ENCODE measurements around the gene NXNL2.

Gene NXNL2

DNA sequence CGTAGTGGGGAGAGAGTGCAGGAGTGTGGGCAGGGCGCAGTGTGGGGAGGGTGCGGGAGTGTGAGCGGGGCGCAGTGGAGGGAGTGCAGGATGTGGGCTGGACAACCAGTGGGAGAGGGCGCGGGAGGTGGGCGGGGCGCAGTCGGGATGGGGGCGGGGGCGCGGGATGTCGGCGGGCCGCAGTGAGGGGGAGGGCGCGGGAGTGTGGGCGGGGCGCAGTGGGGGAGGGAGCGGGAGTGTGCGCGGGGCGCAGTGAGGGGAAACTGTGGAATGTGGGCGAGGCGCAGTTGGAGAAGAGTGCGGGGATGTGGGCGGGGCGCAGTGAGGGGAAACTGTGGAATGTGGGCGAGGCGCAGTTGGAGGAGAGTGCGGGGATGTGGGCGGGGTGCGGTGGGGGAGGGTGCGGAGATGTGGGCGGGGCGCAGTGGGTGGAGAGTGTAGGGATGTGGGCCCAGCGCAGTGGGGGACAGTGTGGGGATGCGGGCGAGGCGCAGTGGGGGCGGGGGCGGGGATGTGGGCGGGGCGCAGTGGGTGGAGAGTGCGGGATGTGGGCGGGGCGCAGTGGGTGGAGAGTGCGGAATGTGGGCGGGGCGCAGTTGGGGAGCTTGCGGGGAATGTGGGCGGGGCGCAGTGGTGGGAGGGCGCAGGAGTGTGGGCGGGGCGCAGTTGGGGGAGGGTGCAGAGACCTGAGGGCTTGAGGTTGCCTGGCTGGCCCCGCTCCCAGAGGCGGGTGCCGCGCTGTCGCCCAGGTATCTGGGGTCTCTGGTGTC lies at the start of gene NXNL2:
NXNL2 (plus strand) TSS at position 723 of the 770 bp plus-strand sequence. CDS start 257 bp downstream, outside the sequence.
- peak; percentile 64 for DNase-seq (ENCODE audit: low read depth)

DNA sequence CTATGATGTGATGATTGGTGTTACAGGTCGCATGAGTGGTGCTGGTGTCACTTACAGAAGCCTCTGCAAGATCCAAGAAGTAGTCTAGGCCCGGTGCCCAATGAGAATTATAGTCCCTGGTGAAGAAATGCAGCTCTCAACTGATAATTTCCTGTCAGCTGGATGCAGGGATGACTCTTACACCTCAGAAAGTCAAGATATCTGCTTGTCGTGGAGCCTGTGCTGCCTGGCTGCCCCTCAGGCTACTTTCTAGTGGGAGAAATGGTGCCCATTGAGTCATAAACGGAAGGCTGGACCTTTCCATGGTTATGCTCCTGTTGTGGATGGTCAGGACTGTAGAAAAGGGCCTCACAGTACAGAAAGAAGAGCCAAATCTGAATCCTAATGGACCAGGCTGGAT lies 46.8 kb upstream of the NXNL2 start:
- no peak for DNase-seq (ENCODE audit: low read depth)

DNA sequence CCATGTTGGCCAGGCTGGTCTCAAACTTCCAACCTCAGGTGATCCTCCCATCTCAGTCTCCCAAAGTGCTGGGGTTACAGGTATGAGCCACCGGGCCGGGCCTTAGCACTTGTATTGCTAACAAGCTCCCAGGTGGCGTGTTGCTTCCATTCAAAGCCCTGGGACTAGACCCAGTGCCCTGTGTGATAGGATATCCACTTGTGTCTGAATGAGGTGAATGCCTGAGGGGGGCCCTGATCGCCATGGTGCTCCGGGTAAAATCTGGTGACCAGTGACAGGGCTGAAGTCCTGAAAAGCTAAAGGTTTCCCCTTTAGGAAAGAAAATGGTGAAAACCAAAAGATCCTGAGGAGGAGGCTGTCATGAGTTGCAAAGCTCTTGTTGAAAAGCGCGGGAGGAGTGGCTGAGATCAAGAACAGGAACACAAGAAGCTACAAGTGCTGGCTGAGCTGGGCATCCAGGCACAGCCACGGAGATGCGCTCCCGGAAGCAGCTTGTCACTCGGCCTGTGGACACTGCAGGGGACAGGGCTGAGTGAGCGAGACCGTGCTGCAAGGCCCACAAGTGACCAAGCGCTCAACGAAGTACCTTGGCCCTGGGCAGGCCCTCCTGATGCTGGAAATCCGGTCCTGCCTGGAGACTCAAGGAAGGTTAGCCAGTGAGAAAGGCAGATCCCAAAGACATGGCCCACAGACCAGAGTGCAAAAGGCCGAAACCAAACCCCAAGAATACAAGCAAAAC lies 39.8 kb upstream of the NXNL2 start:
- DNase-seq (ENCODE audit: low read depth), result no peak

DNA sequence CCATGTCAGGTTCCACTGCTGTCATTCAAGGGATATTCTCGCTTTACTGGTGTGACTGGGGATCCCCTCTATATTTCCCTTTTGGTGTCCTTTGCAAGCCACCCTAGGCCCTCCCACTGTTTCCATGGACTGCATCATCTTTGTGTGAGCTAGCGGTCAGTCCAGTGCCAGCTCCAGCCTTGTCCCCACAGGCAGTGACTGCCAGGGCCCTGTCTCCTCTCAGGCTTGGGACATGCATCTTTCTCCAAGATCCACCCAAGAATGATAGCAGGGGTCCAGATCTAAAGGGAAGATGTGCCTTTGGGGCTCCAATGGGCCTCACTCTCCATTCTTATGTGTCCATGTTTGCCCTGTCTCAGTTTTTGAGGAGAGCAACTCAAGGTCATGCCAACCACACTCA lies 37.8 kb upstream of the NXNL2 start:
- DNase-seq (ENCODE audit: low read depth), result no peak

DNA sequence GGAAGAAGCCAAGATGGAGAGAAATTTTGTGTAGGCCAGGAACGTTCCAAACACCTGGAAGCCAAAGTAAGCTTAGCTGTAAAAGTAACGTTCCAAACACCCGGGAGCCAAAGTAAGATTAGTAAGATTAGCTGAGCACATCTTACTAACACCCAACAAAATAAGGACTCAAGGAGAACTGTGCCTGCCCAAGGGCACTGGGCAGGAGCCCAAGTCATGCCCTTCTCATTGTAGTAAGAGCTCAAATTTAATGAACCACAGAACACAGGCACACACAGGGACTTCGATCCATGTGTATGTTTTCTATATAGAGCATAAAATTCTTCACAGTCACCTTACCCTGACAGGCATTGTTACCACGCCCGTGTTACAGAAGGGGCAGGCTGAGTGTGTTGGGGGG lies 36.1 kb upstream of the NXNL2 start:
- DNase-seq (ENCODE audit: low read depth), result no peak

DNA sequence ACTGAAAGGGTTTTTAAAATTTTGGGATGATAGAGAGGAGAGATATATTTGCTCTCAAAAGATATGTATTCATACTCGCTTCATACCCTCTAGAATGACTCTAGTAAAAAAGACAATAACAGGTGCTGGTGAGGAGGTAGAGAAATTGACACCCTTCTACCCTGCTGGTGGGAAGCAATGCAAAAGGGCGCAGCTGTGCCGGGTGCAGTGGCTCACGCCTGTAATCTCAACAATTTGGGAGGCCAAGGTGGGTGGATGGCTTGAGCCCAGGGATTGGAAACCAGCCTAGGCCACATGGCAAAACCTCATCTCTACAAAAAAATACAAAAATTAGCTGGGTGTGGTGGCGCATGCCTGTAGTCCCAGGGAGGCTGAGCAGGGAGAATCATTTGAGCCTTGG lies 33.9 kb upstream of the NXNL2 start:
- DNase-seq (ENCODE audit: low read depth), result no peak

DNA sequence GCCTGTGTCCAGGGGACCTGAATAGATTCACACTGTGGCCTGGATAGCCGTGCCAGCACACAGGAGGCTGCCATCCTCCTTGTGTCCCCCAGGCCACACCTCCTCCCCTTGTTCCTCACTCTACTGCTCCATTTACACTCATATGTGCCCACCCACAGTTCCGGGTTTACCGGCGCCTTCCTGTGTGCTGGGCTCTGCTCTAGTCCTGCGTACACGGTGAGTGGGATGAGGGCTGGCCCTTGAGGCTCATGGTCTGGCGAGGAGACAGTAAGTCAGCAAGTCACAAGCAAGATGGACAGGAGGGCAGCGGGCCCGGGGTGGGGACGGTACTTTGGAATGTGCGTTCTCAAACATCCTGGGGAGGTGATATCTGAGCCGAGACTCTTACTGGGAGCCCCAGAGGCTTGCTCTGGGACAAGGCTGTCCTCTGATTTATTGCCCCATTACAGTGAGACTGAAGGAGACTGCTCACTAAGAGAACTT lies 32.4 kb upstream of the NXNL2 start:
- DNase-seq (ENCODE audit: low read depth), result no peak

DNA sequence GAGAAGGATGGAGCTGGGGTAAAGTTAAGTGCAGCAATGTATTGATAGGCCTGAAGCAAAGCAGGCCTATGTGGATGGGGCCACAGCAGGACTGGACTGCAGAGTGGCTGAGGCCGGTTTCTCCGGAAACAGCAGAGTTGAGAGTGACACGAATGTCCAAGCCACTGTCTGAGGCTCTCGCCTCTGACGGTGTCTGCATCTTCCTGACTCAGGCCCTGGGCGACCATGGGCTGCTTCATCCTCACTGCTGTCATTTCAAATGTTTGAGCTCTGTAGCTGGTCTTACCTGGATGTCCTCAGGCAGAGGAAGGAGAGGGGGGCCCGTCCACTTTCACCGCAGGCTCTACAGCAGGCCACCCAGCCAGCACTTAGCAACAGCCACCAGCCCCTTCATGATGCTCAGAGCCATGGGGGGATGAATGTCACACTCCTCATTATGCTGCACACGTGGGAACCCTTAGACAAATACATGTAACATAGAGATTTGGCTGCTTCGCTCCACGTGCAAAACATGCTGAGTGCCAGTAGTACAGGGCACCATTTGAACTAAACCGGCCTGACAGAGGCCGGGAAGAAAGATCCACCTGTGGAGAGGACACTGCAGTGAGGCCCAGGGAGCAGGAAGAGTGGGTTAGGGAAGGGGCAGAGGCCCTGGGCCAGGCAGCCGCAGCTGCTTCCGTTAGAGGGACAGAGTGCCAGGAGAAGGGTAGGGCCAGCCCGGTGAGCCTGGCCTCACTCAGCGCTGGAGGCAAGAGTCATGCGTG lies 31.7 kb upstream of the NXNL2 start:
- no peak for DNase-seq (ENCODE audit: low read depth)

DNA sequence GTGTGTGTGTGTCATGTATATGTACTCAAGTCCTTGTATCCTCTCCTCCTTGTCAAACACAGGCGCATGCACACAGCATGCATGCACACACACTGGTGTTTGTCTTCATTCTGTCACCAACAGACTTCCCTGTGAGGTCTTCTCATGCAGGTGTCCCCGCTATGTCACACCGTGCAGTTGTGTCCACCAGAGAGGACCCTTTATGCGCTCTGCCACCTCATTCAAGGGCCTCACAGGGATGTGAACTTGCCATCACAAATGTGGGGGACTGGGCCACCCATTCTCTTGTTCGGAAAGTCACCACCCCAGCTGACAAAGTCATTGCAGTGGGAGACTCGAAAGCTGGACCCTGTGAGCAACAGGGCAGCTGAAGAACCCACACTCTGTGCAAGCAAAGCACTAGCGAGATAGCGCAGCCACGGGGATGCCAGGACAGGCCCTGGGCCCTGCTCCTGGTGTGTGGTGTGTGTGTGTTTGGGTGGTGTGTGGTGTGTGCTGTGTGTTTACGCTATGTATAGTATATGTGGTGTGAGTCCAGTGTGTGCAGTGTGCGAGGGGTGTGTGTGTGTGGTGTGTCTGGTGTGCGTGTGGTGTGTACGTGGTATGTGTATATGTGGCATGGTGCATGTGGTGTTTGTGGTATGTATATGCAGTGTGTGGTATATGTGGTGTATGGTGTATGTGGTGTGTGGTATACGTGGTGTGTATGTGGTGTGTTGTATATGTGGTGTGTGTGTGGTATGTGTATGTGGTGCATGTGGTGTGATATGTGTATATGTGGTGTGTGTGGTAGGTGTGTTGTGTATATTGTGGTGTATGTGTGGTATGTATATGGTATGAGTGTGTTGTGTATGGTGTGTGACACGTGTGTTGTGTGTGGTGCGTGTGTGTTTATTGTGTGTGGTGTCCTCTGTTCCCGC lies 30.9 kb upstream of the NXNL2 start:
- no peak for DNase-seq (ENCODE audit: low read depth)

DNA sequence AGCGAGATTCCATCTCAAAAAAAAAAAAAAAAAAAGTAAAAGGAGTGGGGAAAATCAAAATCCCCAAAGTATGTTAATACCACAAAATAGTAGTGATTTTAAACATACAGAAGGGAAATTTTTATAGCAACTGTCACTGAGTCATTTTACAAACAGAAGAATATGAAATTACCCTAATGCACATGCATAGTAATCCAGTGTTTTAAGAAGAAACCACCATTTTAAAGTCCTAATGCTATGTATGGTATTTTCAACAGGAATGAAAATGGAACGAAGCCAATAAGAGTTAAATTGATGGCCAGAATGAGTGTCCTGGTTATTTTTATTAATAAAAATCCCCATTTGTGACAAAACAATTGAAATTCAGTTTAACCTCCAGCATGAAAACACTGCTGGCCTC lies 26.7 kb upstream of the NXNL2 start:
- DNase-seq (ENCODE audit: low read depth), result no peak

DNA sequence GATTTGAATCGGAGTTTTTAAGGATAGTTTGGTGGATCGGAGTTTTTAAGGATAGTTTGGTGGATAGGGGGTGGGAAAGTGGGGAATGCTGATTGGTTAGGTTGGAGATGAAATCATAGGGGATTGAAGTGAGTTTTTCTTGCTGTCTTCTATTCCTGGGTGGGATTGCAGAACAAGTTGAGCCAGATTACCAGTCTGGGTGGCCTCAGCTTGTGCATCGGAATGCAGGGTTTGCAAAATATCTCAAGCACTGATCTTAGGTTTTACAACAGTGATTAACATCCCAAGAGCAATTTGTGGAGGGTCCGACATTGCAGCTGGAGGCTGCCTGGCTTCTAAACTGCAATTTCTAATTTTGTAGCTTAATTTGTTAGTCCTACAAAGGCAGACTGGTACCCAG lies 23.1 kb upstream of the NXNL2 start:
- DNase-seq (ENCODE audit: low read depth), result no peak

DNA sequence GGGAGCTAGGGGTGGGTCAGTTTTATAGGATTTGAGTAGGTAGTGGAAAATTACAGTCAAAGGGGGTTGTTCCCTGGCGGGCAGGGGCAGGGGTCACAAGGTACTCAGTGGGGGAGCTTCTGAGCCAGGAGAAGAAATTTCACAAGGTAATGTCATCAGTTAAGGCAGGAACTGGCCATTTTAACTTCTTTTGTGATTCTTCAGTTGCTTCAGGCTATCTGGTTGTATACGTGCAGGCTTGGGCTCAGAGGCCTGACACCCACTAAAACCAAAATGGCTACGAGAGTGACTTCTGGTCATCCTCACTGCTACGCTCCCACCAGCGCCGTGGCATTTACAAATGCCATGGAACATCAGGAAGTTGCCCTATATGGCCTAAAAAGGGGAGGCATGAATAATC lies 20.7 kb upstream of the NXNL2 start:
- no peak for DNase-seq (ENCODE audit: low read depth)

DNA sequence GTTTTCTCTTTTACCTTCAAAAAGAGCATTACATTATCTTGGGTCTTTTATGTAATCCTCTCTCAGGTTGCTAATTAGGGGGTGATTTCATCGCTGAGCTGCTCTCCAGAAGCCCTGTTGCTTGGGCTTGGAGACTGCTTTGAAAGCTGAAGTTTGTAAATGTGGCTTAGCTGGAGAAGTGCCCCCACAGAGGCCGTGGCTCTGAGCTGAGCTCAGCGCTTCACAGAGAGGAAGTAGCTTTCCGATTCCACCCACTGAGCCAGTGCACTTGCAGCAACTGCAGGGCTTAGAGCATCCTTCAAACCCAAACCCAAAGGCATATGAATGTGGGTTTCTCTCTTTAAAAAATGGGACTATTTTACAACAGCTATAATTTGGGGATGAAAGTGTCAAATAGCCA lies 13.7 kb upstream of the NXNL2 start:
- no peak for DNase-seq (ENCODE audit: low read depth)

DNA sequence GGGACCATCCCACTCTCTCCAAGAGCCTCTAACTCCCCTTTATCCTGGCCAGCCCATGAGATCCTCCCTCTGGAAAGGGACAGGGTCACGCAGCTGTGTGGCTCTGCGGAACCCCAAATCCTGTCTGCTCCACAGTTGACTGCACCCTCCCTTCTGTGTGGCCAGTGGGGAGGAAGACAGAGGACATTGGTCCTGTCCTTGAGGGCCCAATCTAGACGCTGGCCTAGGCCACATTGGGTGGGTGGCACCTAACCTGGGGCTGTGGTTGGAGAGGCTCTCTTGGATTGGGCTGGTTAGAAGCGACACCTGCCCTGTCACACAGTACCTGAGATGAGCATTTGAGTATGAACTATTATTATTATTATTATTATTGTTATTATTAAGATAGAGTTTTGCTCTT lies 12.6 kb upstream of the NXNL2 start:
- no peak for DNase-seq (ENCODE audit: low read depth)

DNA sequence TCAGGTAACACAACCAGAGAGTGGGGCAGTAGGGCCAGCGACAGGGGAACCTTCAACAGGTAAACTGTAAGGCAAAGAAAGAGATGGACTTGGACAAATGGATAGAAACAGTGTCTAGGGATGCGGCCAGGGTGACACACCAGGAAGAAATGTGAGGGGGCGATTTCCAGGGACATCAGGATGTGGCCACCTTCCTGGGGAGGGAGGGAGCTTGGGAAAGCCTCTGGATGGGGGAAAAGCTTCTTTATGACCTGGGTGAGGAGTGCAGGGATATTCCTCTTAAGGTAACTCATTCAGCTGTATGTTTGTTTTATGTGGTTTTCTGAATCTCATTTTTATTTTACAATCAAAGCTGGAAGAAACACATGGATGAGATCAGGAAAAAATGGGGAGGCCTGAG lies 11.9 kb upstream of the NXNL2 start:
- DNase-seq (ENCODE audit: low read depth), result no peak

DNA sequence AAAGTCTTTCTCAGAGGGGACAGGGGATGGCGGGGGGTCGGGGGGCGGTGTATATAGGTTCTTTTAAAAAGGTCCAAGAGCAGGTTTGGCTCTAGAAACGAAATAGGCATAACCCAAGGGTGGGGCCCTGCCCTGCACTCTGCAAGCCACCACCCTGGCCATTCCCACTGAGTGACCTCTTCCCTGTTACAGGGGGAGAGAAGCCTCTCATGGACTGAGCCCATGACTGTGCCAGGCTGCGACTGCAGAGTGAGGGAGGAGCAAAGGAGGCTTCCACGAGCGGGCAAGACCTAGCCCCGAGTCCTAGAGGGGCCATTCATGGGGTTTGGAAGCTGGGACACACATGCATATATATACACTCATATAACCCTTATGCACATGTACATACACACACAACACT lies 10.1 kb upstream of the NXNL2 start:
- no peak for DNase-seq (ENCODE audit: low read depth)

DNA sequence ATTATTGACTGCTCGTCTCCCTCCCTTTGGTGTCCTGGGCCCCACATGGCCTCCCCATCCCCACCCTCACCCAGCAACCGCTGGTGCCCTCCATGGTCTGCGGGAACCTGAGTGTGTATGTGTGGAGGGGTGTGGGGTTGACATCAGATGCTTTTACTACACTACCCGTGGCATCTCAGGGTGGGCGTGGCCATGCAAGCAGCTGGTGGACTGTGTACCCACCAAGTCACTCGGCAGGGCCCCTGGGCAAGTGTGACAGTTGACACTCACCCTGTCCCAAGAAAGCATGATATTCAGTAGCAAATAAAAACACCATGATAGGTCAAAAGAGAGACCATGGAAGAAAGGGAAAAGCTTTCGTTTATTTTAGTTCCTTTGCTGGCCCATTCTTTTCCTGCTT lies 7.4 kb upstream of the NXNL2 start:
- no peak for DNase-seq (ENCODE audit: low read depth)

DNA sequence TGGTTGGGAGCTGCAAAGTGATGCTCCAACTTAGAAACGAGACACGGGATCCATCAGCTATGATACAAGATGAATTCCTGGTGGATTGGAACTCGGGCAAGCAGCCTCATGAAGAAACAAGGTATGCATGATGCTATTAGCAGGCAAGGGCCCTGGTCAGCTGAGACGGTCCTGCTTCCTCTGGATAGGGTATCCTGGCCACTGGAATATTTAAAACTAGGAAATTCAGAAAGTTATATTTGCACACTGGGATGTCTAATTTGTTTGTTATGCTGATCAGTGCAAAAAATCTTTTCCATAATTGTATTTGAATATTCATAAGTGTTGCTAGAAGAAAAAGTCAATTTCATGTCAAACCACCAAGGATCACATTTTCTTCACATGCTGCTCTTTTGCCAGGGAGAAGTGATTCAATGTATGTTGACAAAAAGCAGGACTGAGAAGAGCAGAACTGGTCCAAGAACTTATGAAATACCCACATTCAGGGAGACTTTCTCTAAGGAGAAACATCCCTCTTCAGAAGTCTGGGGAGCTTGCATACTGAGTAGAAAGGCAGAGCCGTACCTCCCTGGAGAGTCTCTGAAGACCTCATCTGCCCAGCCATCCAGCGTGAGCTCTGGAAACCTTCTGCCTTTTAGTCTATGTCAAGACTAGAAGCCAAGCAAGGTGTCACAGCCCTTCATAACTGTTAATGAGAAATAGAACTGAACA lies 6.7 kb upstream of the NXNL2 start:
- peak; percentile 61 for DNase-seq (ENCODE audit: low read depth)

DNA sequence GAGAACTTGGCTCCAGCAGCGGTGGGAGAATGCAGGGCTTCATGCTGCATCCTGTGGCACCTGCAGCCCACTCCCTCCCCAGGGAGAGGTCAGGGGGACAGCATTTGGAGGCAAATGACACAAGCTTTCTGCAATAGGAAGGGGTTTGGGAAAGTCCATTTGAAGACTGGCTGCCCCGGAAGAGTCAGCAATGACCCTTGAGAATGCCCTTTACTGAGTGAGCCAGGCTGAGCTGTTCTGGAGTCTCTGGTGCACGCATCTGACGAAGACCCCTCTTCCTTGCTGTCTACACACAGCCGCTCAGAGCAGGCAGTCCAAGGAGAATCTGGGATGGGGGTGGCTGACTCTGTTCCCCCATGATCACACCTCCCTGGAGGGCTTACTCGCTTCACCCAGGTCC lies 5.5 kb upstream of the NXNL2 start:
- no peak for DNase-seq (ENCODE audit: low read depth)

DNA sequence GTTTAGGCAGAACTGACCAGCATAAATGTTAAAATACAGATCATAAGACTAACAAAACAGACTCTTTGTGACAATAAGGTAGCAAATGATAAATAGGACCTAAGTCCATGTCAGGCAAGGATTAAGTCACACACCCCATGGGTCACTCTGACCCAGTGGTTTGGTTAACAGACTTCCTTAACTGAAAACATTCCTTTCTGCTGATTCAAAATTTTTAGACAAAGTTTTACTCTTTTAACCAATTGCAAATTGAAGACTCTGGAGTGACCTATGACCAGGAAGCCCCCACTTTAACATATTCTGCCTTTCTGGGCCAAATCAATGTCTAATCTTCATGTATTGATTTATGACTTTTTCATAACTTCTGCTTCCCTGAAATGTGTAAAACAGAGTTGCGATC lies 4.9 kb upstream of the NXNL2 start:
- DNase-seq (ENCODE audit: low read depth), result peak; percentile 59

All from stromal cell of bone marrow (primary cell).